Activated CD4-positive, alpha-beta T cell treated with anti-CD3 and anti-CD28 coated beads, Interleukin-2, amount 50 U/mL, for 4 hours (primary cell): ENCODE data around the gene CIROP.
A peak's percentile ranks its signal among the peaks of the same experiment; 100 is the strongest.

Source experiments
- DNase-seq, 2 experiments: peaks; one replicate each; pipeline ENCODE4 v3.0.0-alpha.2; 2020

The CIROP gene

DNA sequence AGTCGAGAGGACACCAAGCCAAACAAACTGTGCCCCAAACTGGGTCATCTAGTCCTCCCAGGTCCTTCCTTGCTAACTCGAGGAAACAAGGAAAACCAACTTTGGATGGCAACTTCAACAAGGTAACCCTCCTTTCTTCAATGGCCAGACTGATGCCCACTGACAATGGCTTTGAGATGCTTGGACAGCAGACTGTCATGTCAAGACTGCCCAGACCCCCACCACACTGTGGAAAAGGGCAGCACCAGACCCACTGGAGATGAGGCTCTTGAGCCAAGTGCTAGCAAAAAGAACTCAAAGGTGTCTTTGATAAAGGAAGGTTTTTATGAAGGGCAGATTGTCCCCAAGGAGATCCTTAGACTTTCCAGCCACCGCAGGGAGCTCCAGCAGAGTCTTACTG, 38.4 kb downstream of the CIROP start:
- DNase-seq = no peak

DNA sequence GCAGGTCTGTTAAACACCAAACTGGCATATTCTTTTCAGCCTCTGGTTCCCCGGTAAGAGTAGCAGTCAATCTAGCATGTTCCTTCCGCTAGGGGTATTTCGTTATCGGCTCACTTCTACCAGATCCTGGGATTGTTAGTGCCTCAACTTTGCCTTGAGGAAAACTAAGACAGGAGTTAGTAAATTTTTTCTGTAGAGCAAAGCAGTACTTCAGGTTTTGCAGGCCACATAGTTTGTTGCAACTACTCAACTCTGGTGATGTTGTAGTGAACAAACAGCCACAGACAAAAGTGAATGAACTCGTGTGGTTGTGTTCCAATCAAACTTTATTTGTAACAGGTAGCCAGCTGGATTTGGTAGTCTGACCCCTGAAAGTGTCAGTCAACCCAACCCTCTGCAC, 41.2 kb downstream of the CIROP start:
- DNase-seq = no peak

GRCh38 chr14:23062002-23062401, 42.8 kb downstream of the CIROP start:
- no peak for DNase-seq

- DNase-seq = no peak
These were observed 44.1 kb downstream of the CIROP start for GRCh38 chr14:23060536-23061260.

DNA sequence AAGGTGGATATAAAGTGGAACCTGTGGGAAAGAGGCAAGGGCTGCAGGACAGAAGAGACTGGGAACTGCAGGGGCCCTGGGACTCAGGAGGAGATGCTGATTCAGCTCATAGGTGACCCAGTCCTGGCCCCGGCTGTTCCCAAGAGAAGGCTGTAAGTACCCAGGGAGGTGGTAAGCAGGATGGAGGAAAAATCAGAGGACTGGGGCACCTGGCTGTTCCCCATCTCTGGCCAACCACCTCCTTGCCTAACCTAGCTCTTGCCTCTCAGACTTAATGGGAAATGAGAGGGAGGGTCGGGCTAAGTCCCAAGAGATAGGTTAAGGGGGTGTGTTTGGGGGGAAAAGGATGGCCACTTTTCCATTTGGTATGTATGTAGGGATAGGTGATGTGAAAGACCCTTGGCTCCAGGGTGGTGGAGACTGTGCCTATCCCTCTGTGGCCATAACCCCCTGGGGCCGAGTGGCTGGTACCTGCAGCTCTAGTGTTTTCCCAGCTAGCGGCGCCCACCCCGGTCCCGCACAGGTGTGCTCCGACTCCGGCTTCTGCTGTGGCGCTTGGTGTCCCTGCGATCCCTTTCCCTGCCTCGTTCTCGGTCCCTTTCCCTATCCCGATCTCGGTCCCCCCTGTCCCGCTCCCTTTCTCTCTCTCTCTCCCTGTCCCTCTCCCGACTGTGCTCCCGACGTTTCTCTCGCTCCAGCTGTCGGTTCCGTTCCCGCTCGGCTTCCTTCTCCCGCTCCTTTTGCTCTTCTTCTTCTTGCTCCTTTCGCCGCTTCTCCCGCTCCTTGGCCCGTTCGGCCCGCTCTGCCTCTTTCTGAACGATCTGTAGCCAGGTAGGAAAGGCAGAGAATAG, 45.9 kb downstream of the CIROP start:
- no peak for DNase-seq

DNA sequence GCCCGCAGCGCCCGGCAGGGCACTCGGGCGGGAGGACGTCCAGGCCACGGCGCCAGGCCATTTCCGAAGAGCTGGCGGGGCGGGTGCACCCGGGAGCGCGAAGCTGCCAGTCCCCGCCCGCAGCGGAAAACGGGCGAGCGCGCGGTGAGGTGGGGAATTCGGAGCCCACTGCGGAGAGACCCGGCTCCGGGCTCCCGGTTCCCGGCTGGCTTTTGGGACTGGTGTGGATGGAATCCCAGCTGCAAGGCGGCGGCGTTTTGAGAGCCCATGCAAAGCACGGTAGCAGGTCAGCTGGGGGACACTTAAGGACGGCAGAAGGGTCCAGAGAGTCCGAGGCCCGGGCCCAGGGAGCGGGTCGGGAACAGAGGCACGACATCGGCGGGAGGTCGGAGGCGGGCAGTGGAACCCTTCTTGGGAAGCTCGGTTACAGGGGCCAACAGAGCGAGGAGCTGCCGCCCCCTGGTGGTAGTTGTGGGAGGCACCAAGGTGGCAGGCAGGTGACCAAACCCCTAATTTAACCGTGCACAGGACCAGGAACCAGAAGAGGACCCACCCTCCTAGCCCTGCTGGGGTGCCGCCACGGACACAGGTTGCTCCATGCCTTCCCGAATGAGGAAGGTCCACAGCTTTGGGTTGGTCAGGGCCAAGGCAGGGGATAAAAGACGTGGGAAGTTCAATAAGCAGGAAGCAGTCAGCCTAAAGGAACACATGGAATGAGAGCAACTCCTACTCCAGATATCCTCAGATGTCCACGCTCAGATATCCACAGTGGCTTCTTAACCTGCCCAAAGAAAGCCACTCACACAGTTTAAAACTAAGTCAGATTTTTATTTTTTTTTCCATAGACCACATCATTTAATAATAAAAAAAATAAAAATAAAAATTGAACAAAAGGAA, 46.8 kb downstream of the CIROP start:
- DNase-seq = peak; percentile 83 to 85

DNA sequence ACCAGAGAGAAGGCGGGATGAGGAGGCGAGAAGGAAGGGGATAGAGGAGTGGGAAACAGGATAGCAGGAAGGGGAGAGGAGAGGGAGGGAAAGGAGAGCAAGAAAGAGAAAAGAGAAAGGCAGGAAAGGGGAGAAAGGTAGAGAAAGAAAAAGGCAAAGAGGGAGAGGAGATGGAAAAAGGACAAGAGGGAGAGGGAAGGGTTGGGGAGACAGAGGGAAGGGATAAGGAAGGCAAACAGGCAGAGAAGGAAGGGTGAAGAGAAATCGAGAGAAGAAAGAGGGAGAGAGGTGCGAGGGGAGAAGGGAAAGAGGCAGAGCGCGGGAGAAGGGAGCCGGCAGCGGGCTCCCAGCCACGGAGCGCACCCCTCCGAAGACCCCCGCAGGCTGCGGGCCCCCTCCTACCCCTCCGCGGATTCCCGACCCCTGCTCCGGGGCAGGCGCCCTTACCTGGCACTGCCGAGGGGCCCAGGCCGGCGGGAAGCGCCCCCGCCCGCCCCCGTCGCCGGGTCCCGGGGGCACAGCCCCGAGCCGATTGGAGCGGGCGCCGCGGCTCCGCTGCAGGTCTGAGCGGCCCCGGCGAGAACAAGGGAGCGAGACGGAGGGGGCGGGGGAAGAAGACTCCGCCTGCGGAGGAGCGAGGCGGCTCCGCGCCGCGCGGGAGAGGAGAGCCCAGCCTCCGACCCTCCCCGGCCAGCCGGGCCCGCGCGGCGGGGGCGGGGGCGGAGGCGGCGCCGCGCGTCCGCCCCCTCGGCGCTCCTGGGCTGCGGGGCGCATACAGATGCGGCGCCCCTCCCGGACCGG, 47.6 kb downstream of the CIROP start, which contains the start of gene CDH24:
TSS of gene CDH24 (minus strand) at position 565 of the 801 bp plus-strand sequence. CDS start 1,787 bp downstream, outside the sequence.
- peak; percentile 56 to 62 for DNase-seq

DNA sequence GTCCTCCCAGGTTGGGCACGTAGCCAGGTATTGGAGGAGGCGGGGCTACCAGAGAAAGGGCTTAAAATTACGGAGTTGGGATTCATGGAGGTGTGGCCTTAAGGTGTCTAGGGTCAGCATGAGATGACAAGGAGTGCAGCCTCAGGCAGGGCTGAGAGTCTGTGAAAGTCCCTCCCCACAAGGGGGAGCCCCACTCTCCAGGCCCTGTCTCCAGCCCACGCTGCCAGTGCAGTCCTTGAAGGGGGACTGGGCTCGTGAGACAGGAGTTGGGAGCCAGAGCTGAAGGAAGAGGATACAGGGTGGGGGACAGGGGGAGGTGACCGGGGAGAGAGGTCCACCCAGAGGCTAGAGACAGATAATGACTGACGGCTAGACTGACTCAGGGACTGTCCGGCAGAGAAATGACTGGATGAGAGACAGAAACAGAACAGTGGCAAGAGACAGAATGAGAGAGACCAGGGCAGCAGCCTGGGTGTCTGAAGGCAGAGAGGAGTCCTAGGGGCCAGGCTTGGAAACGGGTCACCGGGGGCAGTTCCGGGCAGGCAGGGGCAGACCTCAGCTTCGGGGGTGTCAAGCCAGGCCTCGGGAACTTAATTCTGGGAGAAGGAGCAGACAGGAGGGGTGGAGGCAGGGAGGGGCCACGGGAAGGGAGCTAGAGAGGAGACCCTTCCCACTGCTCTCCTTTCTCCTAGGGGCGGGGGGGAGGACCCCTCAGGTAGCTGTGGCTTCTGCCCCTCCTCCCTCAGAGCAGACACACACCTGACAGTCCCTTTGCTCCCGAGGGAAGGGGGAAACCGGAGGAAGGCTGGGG, 48.4 kb downstream of the CIROP start:
- DNase-seq = peak; percentile 66 to 67

GRCh38 chr14:23055621-23056144, 49.1 kb downstream of the CIROP start:
- no peak for DNase-seq

GRCh38 chr14:23055147-23055550, 49.6 kb downstream of the CIROP start:
- no peak for DNase-seq

- no peak for DNase-seq
These were observed 50.6 kb downstream of the CIROP start for GRCh38 chr14:23054000-23054811.

- no peak for DNase-seq
These were observed 51.4 kb downstream of the CIROP start for GRCh38 chr14:23053426-23053825.

DNA sequence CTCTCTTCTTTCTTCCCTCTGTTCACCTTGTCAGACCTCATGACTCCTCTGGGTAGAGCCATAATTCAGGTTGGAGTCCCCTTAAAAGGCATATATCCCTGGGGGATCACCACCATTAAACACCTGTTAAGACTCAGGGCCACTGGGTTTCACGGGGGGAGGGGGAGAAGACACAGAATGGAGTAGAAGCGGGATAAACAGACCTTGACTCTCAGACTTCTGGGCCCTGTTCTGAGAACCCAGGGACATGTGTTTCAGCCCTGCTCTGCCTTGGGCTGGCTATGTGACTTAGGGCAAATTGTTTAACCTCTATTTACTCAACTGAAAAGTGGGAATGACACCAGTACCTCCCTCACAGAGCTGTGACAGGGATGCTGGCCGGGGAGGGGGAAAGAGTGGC, 52.1 kb downstream of the CIROP start:
- DNase-seq = no peak

DNA sequence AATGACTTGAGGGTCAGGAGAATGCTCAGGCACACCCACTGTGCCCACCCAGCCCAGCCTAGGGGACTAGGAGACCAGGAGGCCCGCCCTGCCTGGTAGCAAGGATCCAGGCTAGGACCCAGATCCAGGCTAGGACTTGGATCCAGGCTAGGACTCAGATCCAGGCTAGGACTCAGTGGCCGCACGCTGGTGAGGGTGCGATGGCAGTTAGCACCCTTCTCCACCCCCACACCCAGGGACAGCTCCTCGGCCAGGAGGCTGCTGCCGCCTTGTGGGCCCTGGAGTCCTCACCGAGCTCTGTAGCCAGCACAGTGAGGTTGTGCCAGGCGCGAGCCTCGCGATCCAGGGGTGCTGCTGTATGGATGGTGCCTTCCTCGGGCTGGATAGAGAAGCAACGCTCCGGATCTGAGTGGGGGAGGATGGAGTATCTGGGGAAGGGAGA, 52.6 kb downstream of the CIROP start:
- no peak for DNase-seq

GRCh38 chr14:23051141-23052057, 53.4 kb downstream of the CIROP start:
- DNase-seq = no peak
